ENCODE measurements around the gene RARB. TPM values are rescaled to one million over a fixed set of nuclear protein-coding genes. Genes with fewer than 3 reads are reported as not detected.

RARB gene
- total and polyA plus RNA-seq, 8 donors, result 1.7 to 28.0 (median 9.0) TPM

DNA sequence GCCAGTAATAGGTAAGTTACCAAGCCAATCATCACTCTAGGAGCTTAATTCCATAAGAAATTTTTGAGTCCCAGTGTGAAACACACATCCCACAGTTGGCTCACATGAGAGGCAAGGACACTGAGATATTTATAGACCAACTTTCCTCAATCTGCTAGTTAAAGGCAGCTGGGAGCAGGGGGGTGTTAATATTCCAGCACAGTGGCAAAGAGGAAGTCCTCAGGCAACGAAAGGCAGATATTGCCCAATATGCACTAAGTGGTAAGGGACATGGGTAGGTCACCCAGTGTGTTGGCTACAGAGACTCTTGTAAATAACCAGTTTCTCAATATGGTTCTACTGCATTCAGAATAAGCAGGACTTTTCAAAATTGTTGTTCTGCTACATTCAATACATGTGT, 175.6 kb downstream of the RARB start:
- TF ChIP-seq EP300 (IDR thresholded peaks at IDR 0.05) (no peak), POLR2AphosphoS5 (IDR thresholded peaks at IDR 0.05) (no peak), POLR2A (IDR thresholded peaks at IDR 0.05) (no peak)
- TF ChIP-seq, protein P1, sequence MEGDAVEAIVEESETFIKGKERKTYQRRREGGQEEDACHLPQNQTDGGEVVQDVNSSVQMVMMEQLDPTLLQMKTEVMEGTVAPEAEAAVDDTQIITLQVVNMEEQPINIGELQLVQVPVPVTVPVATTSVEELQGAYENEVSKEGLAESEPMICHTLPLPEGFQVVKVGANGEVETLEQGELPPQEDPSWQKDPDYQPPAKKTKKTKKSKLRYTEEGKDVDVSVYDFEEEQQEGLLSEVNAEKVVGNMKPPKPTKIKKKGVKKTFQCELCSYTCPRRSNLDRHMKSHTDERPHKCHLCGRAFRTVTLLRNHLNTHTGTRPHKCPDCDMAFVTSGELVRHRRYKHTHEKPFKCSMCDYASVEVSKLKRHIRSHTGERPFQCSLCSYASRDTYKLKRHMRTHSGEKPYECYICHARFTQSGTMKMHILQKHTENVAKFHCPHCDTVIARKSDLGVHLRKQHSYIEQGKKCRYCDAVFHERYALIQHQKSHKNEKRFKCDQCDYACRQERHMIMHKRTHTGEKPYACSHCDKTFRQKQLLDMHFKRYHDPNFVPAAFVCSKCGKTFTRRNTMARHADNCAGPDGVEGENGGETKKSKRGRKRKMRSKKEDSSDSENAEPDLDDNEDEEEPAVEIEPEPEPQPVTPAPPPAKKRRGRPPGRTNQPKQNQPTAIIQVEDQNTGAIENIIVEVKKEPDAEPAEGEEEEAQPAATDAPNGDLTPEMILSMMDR (IDR thresholded peaks at IDR 0.05), result no peak
- H3K36me3 ChIP-seq, result peaks cover 10 to 92% (median 80%) of the 10 kb centered on the region in 4 donors
- intact Hi-C loops (cut with DNase I; ENCODE audit: low total_unique reads), result no loop called here
- 52 to 88% (median 74%) methylated on average over 1 of the region's 1 CpG for WGBS, 5 donors
- no peaks in the 10 kb centered on the region for H3K27me3 ChIP-seq
- H3K9me3 ChIP-seq, result no peaks in the 10 kb centered on the region
- H3K27ac ChIP-seq, result peak overlapping the region in 1 of 5 donors; percentile 23
- H3K4me1 ChIP-seq, result peaks cover 0 to 17% (median 8%) of the 10 kb centered on the region in 4 donors
- DNase-seq, result no peak
- no peak overlapping the region for H3K4me3 ChIP-seq

DNA sequence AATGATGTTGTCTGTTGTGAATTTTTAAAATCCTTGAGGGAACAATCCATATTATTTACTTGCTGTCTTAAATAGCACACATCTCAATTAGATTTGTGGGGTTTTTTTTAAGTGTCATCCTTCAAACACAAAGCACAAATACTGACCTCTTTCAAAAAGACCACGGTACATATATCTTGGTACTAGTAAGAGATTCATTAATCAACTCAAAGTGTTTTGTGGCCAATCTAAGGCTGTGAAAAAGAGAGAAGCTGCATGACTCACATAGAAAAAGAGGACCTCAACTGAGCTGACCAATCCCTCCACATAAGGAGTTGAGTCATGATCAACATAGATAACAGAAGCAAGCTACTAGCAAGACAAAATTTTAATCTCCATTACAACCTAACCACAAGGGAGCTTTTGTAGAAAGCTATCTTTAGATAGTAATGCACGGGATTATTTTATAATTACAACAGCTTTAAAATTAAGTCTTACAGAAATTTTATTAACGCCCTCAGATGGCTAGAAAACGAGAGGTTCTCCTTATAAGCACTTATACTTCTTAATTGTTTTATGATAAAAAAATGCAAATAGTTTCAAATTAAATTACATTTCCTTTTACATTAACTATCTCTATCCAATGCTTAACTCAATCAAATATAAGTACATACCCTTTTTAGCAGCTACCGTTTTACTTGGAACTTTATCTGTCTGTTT, 176.2 kb downstream of the RARB start:
- Histone ChIP-seq H3K36me3 (peaks cover 10 to 92% (median 80%) of the 10 kb centered on the region in 4 donors), H3K27ac (peak overlapping the region in 1 of 5 donors; percentile 23), H3K4me1 (peaks cover 0 to 17% (median 6%) of the 10 kb centered on the region in 4 donors), H3K9me3 (no peaks in the 10 kb centered on the region), H3K27me3 (no peaks in the 10 kb centered on the region), H3K4me3 (no peak overlapping the region)
- intact Hi-C loops (cut with DNase I; ENCODE audit: low total_unique reads), result no loop called here
- DNase-seq, result no peak
- TF ChIP-seq, protein P1 (IDR thresholded peaks at IDR 0.05), result no peak
- TF ChIP-seq EP300 (IDR thresholded peaks at IDR 0.05) (no peak), POLR2A (IDR thresholded peaks at IDR 0.05) (no peak), POLR2AphosphoS5 (IDR thresholded peaks at IDR 0.05) (no peak)
- WGBS, 5 donors, result 73 to 81% (median 78%) methylated on average over 5 of the region's 5 CpGs

DNA sequence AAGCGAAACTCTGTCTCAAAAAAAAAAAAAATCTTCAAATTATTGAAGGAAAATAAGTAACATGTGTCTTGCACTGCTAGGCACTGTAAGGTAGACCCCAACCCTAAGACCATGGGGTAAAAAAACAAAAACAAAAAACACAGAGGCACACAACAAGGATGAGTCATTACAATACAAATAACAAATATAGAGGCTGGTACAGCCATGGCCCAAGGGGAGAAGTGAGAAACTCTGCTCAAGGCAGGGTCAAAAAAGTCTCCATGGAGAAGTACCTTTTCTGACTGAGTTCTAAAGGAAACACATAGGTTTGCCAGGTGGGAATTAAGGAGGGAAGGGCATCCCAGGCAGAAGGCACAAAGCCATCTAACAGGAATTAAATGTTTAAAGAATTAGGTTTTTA, 182.1 kb downstream of the RARB start:
- Histone ChIP-seq H3K4me1 (no peaks in the 10 kb centered on the region), H3K36me3 (peaks cover 36 to 100% (median 91%) of the 10 kb centered on the region in 4 donors), H3K27me3 (no peaks in the 10 kb centered on the region), H3K27ac (no peak overlapping the region), H3K9me3 (no peaks in the 10 kb centered on the region), H3K4me3 (no peak overlapping the region)
- no peak for TF ChIP-seq POLR2A (IDR thresholded peaks at IDR 0.05)
- TF ChIP-seq EP300 (IDR thresholded peaks at IDR 0.05), result no peak
- TF ChIP-seq, protein P1 (IDR thresholded peaks at IDR 0.05), result no peak
- TF ChIP-seq POLR2AphosphoS5 (IDR thresholded peaks at IDR 0.05), result no peak
- no peak for DNase-seq
- 89 to 100% (median 98%) methylated on average over 1 of the region's 1 CpG for WGBS, 5 donors
- intact Hi-C loops (cut with DNase I; ENCODE audit: low total_unique reads), result no loop called here

DNA sequence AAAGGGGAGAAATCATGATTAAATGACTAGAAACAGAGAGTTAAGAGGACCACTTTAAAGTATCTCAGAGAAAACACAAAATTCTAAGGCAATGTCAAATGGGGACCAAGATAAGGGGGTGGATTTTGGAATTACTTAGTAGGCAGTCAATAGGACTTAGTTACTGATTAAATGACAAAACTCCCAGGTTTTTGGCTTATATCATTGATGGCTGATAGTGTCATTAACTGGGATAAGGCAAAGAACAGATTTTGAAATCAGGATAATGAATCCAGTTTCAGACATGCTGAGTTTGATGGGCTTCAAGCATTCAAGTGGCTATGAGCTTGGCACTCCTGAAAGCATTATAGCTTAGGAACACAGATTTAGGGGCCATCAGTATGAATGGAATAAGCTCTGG, 182.7 kb downstream of the RARB start:
- no peak overlapping the region for H3K27ac ChIP-seq
- no peaks in the 10 kb centered on the region for H3K9me3 ChIP-seq
- intact Hi-C loops (cut with DNase I; ENCODE audit: low total_unique reads), result no loop called here
- TF ChIP-seq, protein P1 (IDR thresholded peaks at IDR 0.05), result no peak
- TF ChIP-seq EP300 (IDR thresholded peaks at IDR 0.05), result no peak
- TF ChIP-seq POLR2A (IDR thresholded peaks at IDR 0.05), result no peak
- no peak for TF ChIP-seq POLR2AphosphoS5 (IDR thresholded peaks at IDR 0.05)
- no peaks in the 10 kb centered on the region for H3K4me1 ChIP-seq
- DNase-seq, result no peak
- H3K27me3 ChIP-seq, result no peaks in the 10 kb centered on the region
- H3K36me3 ChIP-seq, result peaks cover 36 to 100% (median 97%) of the 10 kb centered on the region in 4 donors
- no peak overlapping the region for H3K4me3 ChIP-seq

Measured in stomach (tissue), 9 donors.